ENCODE measurements around the gene GIPR. TPM values are rescaled to one million over a fixed set of nuclear protein-coding genes. Genes with fewer than 3 reads are reported as not detected.
"Not testable (repeated sequence)": the region's sequence is repeated elsewhere in the genome, so short reads cannot be mapped to it uniquely, and the experiment has no call there.

The GIPR gene
- total RNA-seq, 1 experiment from 2014 or later: 2.0 TPM

DNA sequence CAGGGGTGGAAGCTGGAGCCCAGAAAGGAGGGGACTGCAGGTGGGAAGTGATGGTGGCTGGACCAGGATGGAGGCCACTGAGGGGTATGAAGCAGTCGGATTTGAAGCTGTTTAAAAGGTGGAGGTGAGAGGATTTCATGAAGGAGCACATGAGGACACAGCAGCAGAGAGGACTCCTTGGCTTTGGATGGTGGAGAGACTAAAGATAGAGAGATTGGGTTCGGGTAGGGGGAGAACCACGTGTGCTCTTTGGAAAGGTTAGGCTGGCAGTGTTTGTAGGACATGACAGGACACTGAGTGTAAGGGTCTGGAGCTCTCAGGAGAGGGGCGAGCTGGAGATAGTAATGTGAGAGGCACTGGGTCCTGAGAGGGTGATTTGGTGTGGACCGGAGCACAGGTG lies 14.9 kb downstream of the GIPR start:
- Histone ChIP-seq H3K27ac (ENCODE audit: low read length) (no peak overlapping the region), H3K36me3 (ENCODE audit: control insufficient read depth, insufficient read depth, low read length) (0 out of 2 replicates have a peak, but pooled peaks cover 3% of the 10 kb centered on the region), H3K4me1 (ENCODE audit: control insufficient read depth, insufficient read depth, low read length) (peaks cover 8% of the 10 kb centered on the region), H3K4me3 (ENCODE audit: low read depth in 2 of 2, low read length in 2 of 2) (no peak overlapping the region), H3K9me3 (ENCODE audit: control insufficient read depth, insufficient read depth, low read depth, low read length) (no peaks in the 10 kb centered on the region), H3K27me3 (ENCODE audit: control insufficient read depth, insufficient read depth, low read length) (no peaks in the 10 kb centered on the region)
- DNase-seq (ENCODE audit: low read depth, low spot score): no peak
- TF ChIP-seq SIN3A (IDR thresholded peaks at IDR 0.05; ENCODE audit: borderline replicate concordance, insufficient read depth, low read depth, low read length) (no peak), POLR2AphosphoS5 (IDR thresholded peaks at IDR 0.05; ENCODE audit: low read depth, low read length) (no peak), TCF7L2 (IDR thresholded peaks at IDR 0.05; ENCODE audit: low read depth, low read length) (no peak)
- TF ChIP-seq, protein P1, sequence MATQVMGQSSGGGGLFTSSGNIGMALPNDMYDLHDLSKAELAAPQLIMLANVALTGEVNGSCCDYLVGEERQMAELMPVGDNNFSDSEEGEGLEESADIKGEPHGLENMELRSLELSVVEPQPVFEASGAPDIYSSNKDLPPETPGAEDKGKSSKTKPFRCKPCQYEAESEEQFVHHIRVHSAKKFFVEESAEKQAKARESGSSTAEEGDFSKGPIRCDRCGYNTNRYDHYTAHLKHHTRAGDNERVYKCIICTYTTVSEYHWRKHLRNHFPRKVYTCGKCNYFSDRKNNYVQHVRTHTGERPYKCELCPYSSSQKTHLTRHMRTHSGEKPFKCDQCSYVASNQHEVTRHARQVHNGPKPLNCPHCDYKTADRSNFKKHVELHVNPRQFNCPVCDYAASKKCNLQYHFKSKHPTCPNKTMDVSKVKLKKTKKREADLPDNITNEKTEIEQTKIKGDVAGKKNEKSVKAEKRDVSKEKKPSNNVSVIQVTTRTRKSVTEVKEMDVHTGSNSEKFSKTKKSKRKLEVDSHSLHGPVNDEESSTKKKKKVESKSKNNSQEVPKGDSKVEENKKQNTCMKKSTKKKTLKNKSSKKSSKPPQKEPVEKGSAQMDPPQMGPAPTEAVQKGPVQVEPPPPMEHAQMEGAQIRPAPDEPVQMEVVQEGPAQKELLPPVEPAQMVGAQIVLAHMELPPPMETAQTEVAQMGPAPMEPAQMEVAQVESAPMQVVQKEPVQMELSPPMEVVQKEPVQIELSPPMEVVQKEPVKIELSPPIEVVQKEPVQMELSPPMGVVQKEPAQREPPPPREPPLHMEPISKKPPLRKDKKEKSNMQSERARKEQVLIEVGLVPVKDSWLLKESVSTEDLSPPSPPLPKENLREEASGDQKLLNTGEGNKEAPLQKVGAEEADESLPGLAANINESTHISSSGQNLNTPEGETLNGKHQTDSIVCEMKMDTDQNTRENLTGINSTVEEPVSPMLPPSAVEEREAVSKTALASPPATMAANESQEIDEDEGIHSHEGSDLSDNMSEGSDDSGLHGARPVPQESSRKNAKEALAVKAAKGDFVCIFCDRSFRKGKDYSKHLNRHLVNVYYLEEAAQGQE (IDR thresholded peaks at IDR 0.05; ENCODE audit: insufficient read depth in 1 of 2, low read depth in 2 of 2, low read length in 1 of 2): no peak
- TF ChIP-seq, protein P2, sequence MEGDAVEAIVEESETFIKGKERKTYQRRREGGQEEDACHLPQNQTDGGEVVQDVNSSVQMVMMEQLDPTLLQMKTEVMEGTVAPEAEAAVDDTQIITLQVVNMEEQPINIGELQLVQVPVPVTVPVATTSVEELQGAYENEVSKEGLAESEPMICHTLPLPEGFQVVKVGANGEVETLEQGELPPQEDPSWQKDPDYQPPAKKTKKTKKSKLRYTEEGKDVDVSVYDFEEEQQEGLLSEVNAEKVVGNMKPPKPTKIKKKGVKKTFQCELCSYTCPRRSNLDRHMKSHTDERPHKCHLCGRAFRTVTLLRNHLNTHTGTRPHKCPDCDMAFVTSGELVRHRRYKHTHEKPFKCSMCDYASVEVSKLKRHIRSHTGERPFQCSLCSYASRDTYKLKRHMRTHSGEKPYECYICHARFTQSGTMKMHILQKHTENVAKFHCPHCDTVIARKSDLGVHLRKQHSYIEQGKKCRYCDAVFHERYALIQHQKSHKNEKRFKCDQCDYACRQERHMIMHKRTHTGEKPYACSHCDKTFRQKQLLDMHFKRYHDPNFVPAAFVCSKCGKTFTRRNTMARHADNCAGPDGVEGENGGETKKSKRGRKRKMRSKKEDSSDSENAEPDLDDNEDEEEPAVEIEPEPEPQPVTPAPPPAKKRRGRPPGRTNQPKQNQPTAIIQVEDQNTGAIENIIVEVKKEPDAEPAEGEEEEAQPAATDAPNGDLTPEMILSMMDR (IDR thresholded peaks at IDR 0.05): no peak
- POLR2A ChIA-PET: no interaction called here
- intact Hi-C loops (cut with micrococcal nuclease; ENCODE audit: unreplicated experiment): no loop called here
- in situ Hi-C loops (cut with HindIII; ENCODE audit: low pct_unique_long_range_greater_than_20kb, low sequenced_read_pairs): no loop called here
- CTCF ChIA-PET: no interaction called here
- BruUV-seq (replicated peaks): no TSS peak
- ATAC-seq: no peak

DNA sequence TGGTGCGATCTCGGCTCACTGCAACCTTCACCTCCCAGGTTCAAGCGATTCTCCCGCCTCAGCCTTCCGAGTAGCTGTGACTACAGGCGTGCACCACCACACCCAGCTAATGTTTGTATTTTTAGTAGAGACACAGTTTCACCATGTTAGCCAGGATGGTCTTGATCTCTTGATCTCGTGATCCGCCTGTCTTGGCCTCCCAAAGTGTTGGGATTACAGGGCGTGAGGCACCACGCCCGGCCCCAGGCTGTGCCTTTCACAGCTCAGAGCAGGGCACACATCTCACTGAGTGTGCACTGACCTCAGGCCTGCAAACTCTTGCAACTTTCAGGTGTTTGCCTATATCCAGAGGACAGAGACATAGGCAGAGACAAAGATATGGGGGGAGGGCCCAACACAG lies 17.0 kb downstream of the GIPR start:
- ATAC-seq; H3K27ac ChIP-seq (ENCODE audit: low read length); DNase-seq (ENCODE audit: low read depth, low spot score); H3K36me3 ChIP-seq (ENCODE audit: control insufficient read depth, insufficient read depth, low read length); CTCF ChIA-PET; intact Hi-C loops (cut with micrococcal nuclease; ENCODE audit: unreplicated experiment); H3K4me1 ChIP-seq (ENCODE audit: control insufficient read depth, insufficient read depth, low read length); H3K4me3 ChIP-seq (ENCODE audit: low read depth in 2 of 2, low read length in 2 of 2); POLR2A ChIA-PET; BruUV-seq (replicated peaks); H3K27me3 ChIP-seq (ENCODE audit: control insufficient read depth, insufficient read depth, low read length); H3K9me3 ChIP-seq (ENCODE audit: control insufficient read depth, insufficient read depth, low read depth, low read length); in situ Hi-C loops (cut with HindIII; ENCODE audit: low pct_unique_long_range_greater_than_20kb, low sequenced_read_pairs): not testable (repeated sequence)

- H3K36me3 ChIP-seq (ENCODE audit: control insufficient read depth, insufficient read depth, low read length): peaks cover 7% of the 10 kb centered on the region; the same call in 1 of the 2 replicates
- in situ Hi-C loops (cut with HindIII; ENCODE audit: low pct_unique_long_range_greater_than_20kb, low sequenced_read_pairs): no loop called here
- intact Hi-C loops (cut with micrococcal nuclease; ENCODE audit: unreplicated experiment): no loop called here
- no peak for DNase-seq (ENCODE audit: low read depth, low spot score)
- CTCF ChIA-PET: interaction anchor here (0.6 kb wide), 1 partner anchor 161 kb away, joined by 3 read pairs; no protein-coding TSS in a partner anchor
- no peak overlapping the region for H3K4me3 ChIP-seq (ENCODE audit: low read depth in 2 of 2, low read length in 2 of 2)
- BruUV-seq (replicated peaks): no TSS peak
- POLR2A ChIA-PET: no interaction called here
- H3K4me1 ChIP-seq (ENCODE audit: control insufficient read depth, insufficient read depth, low read length): no peaks in the 10 kb centered on the region
- no peaks in the 10 kb centered on the region for H3K9me3 ChIP-seq (ENCODE audit: control insufficient read depth, insufficient read depth, low read depth, low read length)
- H3K27ac ChIP-seq (ENCODE audit: low read length): no peak overlapping the region
- ATAC-seq: no peak
- TF ChIP-seq, protein P2 (IDR thresholded peaks at IDR 0.05): no peak
- TF ChIP-seq SIN3A (IDR thresholded peaks at IDR 0.05; ENCODE audit: borderline replicate concordance, insufficient read depth, low read depth, low read length): no peak
- TF ChIP-seq TCF7L2 (IDR thresholded peaks at IDR 0.05; ENCODE audit: low read depth, low read length): no peak
- no peak for TF ChIP-seq POLR2AphosphoS5 (IDR thresholded peaks at IDR 0.05; ENCODE audit: low read depth, low read length)
- TF ChIP-seq, protein P1 (IDR thresholded peaks at IDR 0.05; ENCODE audit: insufficient read depth in 1 of 2, low read depth in 2 of 2, low read length in 1 of 2): no peak
- no peaks in the 10 kb centered on the region for H3K27me3 ChIP-seq (ENCODE audit: control insufficient read depth, insufficient read depth, low read length)
Measured at GRCh38 chr19:45687599-45687998, 19.6 kb downstream of the GIPR start.
